ENCODE measurements around the gene TMEM234. TPM values are rescaled to one million over a fixed set of nuclear protein-coding genes. Genes with fewer than 3 reads are reported as not detected.

TMEM234 gene
- total RNA-seq, 6 donors from 2014 or later, result 14.9 to 62.9 (median 21.1) TPM

DNA sequence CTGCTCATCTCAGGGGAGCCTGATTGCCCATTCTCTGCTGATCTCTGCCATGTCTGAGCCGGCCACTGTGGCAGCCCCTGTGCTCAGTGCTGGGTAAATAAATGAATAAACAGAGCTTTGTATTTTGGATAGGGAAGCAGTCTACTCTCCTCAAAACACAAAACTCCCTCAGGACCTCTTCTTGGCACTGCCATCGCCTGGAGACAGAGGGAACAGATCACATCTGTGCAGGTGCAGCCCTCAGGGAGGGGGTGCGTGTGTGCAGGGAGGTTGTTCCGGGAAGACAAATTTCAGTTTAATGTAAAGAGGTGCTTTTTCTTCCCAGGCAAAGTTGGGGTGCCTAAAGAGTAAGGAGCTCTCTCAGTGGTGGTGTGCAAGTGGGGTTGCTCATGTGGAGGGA, 17.2 kb upstream of the TMEM234 start:
- DNase-seq, result no peak
- Histone ChIP-seq H3K27me3 (no peaks in the 10 kb centered on the region), H3K27ac (peak overlapping the region in 2 of 4 donors; percentile 89 to 94), H3K4me1 (peaks cover 18 to 37% (median 31%) of the 10 kb centered on the region in 4 donors), H3K36me3 (peaks cover 0 to 7% (median 3%) of the 10 kb centered on the region in 4 donors), H3K4me3 (no peak overlapping the region), H3K9me3 (no peaks in the 10 kb centered on the region)
- ATAC-seq (ENCODE audit: low FRiP score in 2 of 2), result no peak
- 61 to 66% methylated on average over 4 of the region's 4 CpGs for WGBS, 2 donors
- TF ChIP-seq EP300 (IDR thresholded peaks at IDR 0.05), result no peak
- TF ChIP-seq, protein P1, sequence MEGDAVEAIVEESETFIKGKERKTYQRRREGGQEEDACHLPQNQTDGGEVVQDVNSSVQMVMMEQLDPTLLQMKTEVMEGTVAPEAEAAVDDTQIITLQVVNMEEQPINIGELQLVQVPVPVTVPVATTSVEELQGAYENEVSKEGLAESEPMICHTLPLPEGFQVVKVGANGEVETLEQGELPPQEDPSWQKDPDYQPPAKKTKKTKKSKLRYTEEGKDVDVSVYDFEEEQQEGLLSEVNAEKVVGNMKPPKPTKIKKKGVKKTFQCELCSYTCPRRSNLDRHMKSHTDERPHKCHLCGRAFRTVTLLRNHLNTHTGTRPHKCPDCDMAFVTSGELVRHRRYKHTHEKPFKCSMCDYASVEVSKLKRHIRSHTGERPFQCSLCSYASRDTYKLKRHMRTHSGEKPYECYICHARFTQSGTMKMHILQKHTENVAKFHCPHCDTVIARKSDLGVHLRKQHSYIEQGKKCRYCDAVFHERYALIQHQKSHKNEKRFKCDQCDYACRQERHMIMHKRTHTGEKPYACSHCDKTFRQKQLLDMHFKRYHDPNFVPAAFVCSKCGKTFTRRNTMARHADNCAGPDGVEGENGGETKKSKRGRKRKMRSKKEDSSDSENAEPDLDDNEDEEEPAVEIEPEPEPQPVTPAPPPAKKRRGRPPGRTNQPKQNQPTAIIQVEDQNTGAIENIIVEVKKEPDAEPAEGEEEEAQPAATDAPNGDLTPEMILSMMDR (IDR thresholded peaks at IDR 0.05), result no peak
- TF ChIP-seq POLR2AphosphoS5 (IDR thresholded peaks at IDR 0.05), result no peak
- TF ChIP-seq POLR2A (IDR thresholded peaks at IDR 0.05), result no peak

DNA sequence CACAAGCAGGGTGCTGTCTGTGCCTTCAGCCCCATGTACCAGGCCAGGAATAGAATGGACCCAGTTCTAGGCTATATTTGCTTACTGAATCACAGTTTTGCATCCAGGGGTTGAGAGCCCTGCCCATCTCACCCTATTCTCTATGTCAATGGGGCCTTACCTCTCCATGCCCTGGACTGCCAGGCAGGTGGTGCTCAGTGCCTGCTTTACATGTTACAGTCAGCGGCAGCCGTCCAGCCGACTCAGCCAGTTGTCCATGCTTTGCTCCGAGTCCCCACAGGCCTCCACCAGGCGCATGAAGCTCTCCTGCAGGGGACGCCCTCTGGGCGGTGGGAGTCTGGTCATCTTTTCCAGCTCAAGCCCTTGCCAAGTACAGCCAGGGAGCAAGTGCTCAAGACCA, 12.6 kb upstream of the TMEM234 start:
- WGBS, 2 donors, result 92 to 100% methylated on average over 2 to 7 of the region's 7 CpGs
- H3K27me3 ChIP-seq, result no peaks in the 10 kb centered on the region
- peaks cover 3 to 53% (median 32%) of the 10 kb centered on the region in 4 donors for H3K36me3 ChIP-seq
- no peak overlapping the region for H3K27ac ChIP-seq
- no peak for TF ChIP-seq POLR2AphosphoS5 (IDR thresholded peaks at IDR 0.05)
- no peak for TF ChIP-seq POLR2A (IDR thresholded peaks at IDR 0.05)
- TF ChIP-seq, protein P1 (IDR thresholded peaks at IDR 0.05), result no peak
- TF ChIP-seq EP300 (IDR thresholded peaks at IDR 0.05), result no peak
- no peak overlapping the region for H3K4me3 ChIP-seq
- DNase-seq (no peak), ATAC-seq (ENCODE audit: low FRiP score in 2 of 2) (peak in 1 of 2 donors; percentile 20)
- H3K4me1 ChIP-seq, result peaks cover 2 to 5% (median 2%) of the 10 kb centered on the region in 4 donors
- H3K9me3 ChIP-seq, result no peaks in the 10 kb centered on the region

DNA sequence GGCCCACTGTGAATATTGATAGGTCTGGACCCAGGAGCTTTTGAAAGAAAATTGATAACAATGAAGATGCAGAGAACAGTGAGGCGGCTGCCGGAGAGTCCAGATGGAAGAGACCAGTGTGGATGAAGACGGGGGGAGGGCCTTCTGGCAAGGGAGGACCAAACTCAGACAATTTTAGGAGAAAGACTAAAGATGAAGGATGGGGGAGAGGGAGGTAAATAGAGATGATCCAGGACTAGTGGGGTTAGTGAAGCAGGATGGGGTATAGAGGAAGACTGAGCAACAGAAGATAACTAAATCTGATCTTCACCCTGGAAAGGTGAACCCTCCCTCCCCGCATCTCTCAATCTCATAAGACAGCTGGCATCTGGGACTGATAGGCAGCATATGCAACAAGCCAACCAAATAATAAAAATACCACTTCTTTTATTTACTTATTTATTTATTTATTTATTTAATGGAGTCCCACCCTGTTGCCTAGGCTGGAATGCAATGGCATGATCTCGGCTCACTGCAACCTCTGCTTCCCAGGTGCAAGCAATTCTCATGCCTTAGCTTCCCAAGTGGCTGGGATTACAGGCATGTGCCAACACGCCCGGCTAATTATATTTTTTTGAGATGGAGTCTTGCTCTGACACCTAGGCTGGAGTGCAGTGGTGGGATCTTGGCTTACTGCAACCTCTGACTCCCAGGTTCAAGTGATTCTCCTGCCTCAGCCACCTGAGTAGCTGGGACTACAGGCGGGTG, 10.6 kb upstream of the TMEM234 start:
- ATAC-seq (ENCODE audit: low FRiP score in 2 of 2) (no peak), DNase-seq (no peak)
- H3K4me3 ChIP-seq, result no peak overlapping the region
- no peaks in the 10 kb centered on the region for H3K27me3 ChIP-seq
- TF ChIP-seq EP300 (IDR thresholded peaks at IDR 0.05) (no peak), POLR2AphosphoS5 (IDR thresholded peaks at IDR 0.05) (no peak)
- TF ChIP-seq, protein P1 (IDR thresholded peaks at IDR 0.05), result no peak
- H3K27ac ChIP-seq, result no peak overlapping the region
- no peaks in the 10 kb centered on the region for H3K4me1 ChIP-seq
- peaks cover 16 to 73% (median 52%) of the 10 kb centered on the region in 4 donors for H3K36me3 ChIP-seq
- WGBS, 2 donors, result 85 to 94% methylated on average over 8 of the region's 8 CpGs
- no peaks in the 10 kb centered on the region for H3K9me3 ChIP-seq

DNA sequence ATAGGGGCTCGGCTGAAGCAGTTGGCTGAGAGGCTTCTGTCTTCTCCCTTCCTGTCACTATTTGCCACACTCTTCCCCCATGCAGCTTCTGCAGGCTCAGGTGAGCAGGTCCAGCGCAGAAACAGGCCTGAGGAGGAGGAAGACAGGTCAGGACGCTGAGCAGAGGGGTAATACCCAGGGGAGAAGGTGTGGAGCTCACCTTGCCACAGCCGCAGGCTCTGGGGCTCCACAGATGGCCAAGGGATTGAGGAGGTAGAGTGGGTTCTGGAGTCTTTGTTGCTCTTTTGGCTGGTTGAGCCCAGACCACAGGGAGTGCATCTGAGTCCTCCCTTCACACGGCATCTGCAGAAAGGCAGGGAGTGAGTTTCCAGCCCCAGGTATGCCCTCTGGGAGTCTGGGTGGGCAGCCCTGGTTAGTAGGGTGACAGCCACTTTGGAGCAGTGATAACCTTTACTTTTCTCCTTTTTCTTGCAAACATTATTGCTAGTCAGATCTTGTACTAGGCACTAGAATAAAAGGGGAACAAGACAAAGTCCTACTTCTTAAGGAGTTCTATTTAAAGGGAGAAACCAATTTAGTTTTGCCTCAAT, 9.8 kb upstream of the TMEM234 start:
- Histone ChIP-seq H3K27ac (no peak overlapping the region), H3K27me3 (no peaks in the 10 kb centered on the region), H3K4me1 (no peaks in the 10 kb centered on the region), H3K36me3 (peaks cover 16 to 81% (median 59%) of the 10 kb centered on the region in 4 donors), H3K4me3 (no peak overlapping the region), H3K9me3 (no peaks in the 10 kb centered on the region)
- 82 to 88% methylated on average over 4 to 5 of the region's 5 CpGs for WGBS, 2 donors
- TF ChIP-seq, protein P1 (IDR thresholded peaks at IDR 0.05), result no peak
- TF ChIP-seq POLR2AphosphoS5 (IDR thresholded peaks at IDR 0.05) (no peak), EP300 (IDR thresholded peaks at IDR 0.05) (no peak), POLR2A (IDR thresholded peaks at IDR 0.05) (no peak)
- ATAC-seq (ENCODE audit: low FRiP score in 2 of 2) (no peak), DNase-seq (no peak)

Measured in upper lobe of left lung (tissue), 6 donors.